ENCODE data around the gene ACSS1.

DNA sequence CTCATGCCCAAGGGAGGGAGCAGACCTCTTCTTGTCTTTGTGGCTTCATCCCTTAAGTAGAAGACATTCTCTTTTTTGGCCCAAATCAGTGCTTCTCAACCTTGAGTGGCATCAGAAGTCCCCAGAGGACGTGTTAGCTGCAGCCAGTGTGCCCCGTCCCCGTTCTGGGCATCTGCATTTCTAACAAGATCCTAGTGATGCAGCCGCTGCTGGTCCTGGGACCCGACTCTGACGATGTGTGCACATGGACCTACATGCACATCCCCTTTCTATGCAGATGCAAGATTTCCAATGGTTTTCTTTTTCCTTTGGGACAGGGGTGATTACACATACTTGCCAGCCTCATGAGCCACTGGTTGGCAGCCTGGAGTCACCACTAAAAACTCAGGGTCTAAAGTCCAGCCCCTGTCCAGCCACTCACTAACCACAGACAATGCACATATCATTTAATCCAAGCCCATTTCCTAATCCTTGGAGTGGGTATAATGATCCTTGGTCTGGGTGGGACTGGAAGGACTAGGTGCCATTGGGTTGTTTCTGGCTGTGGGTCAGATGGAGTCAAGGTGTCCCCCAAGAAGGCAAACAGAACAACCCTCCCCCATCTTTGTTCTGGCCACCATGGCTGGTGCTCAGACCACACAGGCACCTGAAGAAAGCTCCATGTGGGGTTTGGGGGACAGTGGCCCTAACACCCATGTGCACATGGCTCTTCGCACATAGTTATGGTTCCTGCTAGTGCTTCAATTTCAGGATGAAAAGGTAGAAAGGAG is 6.4 kb downstream of the ACSS1 start:
- TF ChIP-seq, protein P1, sequence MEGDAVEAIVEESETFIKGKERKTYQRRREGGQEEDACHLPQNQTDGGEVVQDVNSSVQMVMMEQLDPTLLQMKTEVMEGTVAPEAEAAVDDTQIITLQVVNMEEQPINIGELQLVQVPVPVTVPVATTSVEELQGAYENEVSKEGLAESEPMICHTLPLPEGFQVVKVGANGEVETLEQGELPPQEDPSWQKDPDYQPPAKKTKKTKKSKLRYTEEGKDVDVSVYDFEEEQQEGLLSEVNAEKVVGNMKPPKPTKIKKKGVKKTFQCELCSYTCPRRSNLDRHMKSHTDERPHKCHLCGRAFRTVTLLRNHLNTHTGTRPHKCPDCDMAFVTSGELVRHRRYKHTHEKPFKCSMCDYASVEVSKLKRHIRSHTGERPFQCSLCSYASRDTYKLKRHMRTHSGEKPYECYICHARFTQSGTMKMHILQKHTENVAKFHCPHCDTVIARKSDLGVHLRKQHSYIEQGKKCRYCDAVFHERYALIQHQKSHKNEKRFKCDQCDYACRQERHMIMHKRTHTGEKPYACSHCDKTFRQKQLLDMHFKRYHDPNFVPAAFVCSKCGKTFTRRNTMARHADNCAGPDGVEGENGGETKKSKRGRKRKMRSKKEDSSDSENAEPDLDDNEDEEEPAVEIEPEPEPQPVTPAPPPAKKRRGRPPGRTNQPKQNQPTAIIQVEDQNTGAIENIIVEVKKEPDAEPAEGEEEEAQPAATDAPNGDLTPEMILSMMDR (conservative IDR thresholded peaks at IDR 0.05): no peak
- TF ChIP-seq ZFX (IDR thresholded peaks at IDR 0.05): no peak
